NOMO-1 (cell line): ENCODE data around the gene MRGPRX3.

Experiments
- DNase-seq, 2 experiments: peaks; one replicate each; lab custom pipeline; 2025; ENCODE audit not compliant: unreplicated experiment in 2 of 2; lab: John Stamatoyannopoulos, UW

The MRGPRX3 gene

DNA sequence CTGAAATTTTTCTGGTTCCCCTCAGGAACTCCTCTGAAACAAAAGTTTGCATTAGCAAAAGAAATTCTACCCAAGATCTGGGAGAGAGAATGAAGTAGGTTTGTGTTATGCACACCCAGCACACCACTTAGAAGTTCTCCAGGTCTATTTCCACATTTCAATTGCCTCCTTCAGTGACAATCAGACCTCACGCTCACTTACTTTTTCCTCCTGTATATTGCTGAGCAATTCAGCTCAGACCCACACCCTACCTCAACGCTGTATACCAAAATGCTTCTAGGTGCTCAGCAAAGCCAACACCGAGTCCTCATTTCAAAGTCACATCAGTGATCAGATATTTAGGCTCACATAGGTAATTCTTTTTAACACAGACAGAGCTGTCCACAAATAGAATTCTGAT is 19.2 kb downstream of the MRGPRX3 start:
- DNase-seq: no peak

- no peak for DNase-seq
Observed at GRCh38 chr11:18168372-18168771, 36.0 kb downstream of the MRGPRX3 start.

- DNase-seq: no peak
Observed at GRCh38 chr11:18171377-18172000, 39.1 kb downstream of the MRGPRX3 start.

DNA sequence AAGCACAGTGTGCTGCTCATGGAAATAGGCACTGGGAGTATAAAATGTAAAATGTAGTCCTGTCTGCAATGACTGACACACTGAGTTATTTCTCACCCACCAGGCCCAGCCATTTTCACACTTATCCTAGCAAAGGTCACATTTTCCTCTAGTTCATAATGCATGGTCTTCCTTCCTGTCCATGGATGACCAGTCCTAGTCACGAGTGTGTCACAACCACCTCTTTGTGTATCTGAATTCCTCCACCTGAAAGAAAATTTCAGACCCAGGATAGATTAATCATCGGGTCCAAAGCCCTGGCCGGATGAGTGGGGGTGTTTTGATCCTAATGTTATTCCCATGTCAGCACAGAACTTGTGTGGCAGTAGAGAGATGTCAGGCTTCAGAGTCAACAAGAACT is 40.3 kb downstream of the MRGPRX3 start, which contains the start of gene MRGPRX4:
MRGPRX4 (plus strand) TSS at position 172 of the 400 bp plus-strand sequence. CDS start 420 bp downstream, outside the sequence.
- DNase-seq: no peak

- DNase-seq: no peak
Observed at GRCh38 chr11:18173225-18173866, 41.0 kb downstream of the MRGPRX3 start.
